K562 (cell line): ENCODE results near the gene CLNK. TPM values are rescaled to one million over a fixed set of nuclear protein-coding genes. Genes with fewer than 3 reads are reported as not detected.

Experiments
- ATAC-seq: fragments of 200-7000 bp; cut with Tn5 transposase; 3 replicates; pipeline ENCODE4 v1.9.1; 2020; ENCODE audit warnings: moderate library complexity
- BruUV-seq: library from RNA; stranded (reverse); fragments of 400-500 nt; replicated peaks from 2 replicates; lab custom pipeline; 2021; lab: Mats Ljungman, UMichigan
- CTCF ChIA-PET: fragments of 300-600 bp; formaldehyde crosslinking; extraction: SDS; loops from one replicate; lab custom pipeline; 2021; ENCODE audit warnings: low intra/inter-chr PET ratio; lab: Yijun Ruan, JAX
- POLR2A ChIA-PET: fragments of 300-600, 350-650 bp; sonication (Branson Sonifier 250); formaldehyde crosslinking; extraction: SDS; loops from one replicate; lab custom pipeline; 2021; ENCODE audit warnings: antibody characterized with exemption, inconsistent platforms; lab: Yijun Ruan, JAX
- DNase-seq, 4 experiments: peaks; one replicate each; pipeline versions ENCODE4 v3.0.0 to v3.0.0-alpha.2; 2011 to 2018; ENCODE audit warnings: low spot score in 3 of 4, mixed read lengths in 3 of 4; ENCODE audit errors: extremely low read depth in 1 of 4
- FAIRE-seq: peaks from 2 replicates; lab custom pipeline; 2011; peaks lifted over from hg19 to GRCh38; lab: Jason Lieb, UNC
- H2AFZ ChIP-seq: 2 replicates; pipeline ENCODE4 v1.6.0; 2011; ENCODE audit warnings: low read depth, low read length, control low read depth, inconsistent platforms
- H3K27ac ChIP-seq: fragments of 200-600 bp; 3 replicates; pipeline ENCODE4 v1.8.0; 2011; ENCODE audit warnings: low read depth, mild to moderate bottlenecking, control low read depth, inconsistent platforms, low read length, moderate library complexity, mixed read lengths; ENCODE audit errors: extremely low read depth
- H3K27me3 ChIP-seq, 2 experiments: fragments of 300-600 bp in 1 of 2; 2 replicates in 1 of 2; 3 replicates in 1 of 2; pipeline versions ENCODE4 v1.6.0 to v1.8.0; 2011; ENCODE audit warnings: inconsistent platforms in 2 of 2, low read length in 2 of 2, mild to moderate bottlenecking in 1 of 2, mixed read lengths in 1 of 2, moderate library complexity in 1 of 2; ENCODE audit not compliant: control insufficient read depth in 2 of 2, insufficient read depth in 2 of 2
- H3K36me3 ChIP-seq: fragments of 300-600 bp; 3 replicates; pipeline ENCODE4 v1.8.0; 2011; ENCODE audit warnings: mild to moderate bottlenecking, low read length, inconsistent platforms; ENCODE audit not compliant: control insufficient read depth, insufficient read depth
- H3K4me1 ChIP-seq, 2 experiments: fragments of 200-600 bp in 1 of 2; replicated peaks in 1 of 2; 2 replicates in 1 of 2; 3 replicates in 1 of 2; pipeline versions ENCODE4 v1.5.1 to v1.8.0; 2011; ENCODE audit warnings: inconsistent platforms in 2 of 2, low read length in 2 of 2, mild to moderate bottlenecking in 1 of 2, mixed read lengths in 1 of 2, moderate library complexity in 1 of 2; ENCODE audit not compliant: control insufficient read depth in 2 of 2, insufficient read depth in 2 of 2
- H3K4me2 ChIP-seq: 2 replicates; pipeline ENCODE4 v1.6.1; 2011; ENCODE audit warnings: low read length, control low read depth, inconsistent platforms, mixed read lengths; ENCODE audit not compliant: insufficient read depth
- H3K4me3 ChIP-seq: fragments of 200-600 bp; sonication (generic), shearing (Covaris generic); 2 replicates; pipeline ENCODE4 v1.5.1; 2016; ENCODE audit warnings: control low read depth, inconsistent platforms
- H3K79me2 ChIP-seq: fragments of 200-600 bp; 3 replicates; pipeline ENCODE4 v1.8.0; 2011; ENCODE audit warnings: low read length, inconsistent platforms; ENCODE audit not compliant: control insufficient read depth, insufficient read depth
- H3K9ac ChIP-seq, 2 experiments: 2 replicates each; pipeline versions ENCODE4 v1.6.0 to v1.6.1; 2011; ENCODE audit warnings: low read depth in 2 of 2, low read length in 2 of 2, control low read depth in 1 of 2, inconsistent platforms in 1 of 2, mild to moderate bottlenecking in 1 of 2, mixed read lengths in 1 of 2; ENCODE audit not compliant: insufficient read depth in 1 of 2
- H3K9me1 ChIP-seq: one replicate; pipeline ENCODE4 v1.6.0; 2011; ENCODE audit warnings: inconsistent platforms, mild to moderate bottlenecking, low read length, moderate library complexity; ENCODE audit not compliant: control insufficient read depth, insufficient read depth
- H3K9me3 ChIP-seq: replicated peaks from 2 replicates; pipeline ENCODE4 v1.5.1; 2011; ENCODE audit warnings: low read depth, low read length, inconsistent platforms; ENCODE audit not compliant: control insufficient read depth, insufficient read depth
- H4K20me1 ChIP-seq: replicated peaks from 2 replicates; pipeline ENCODE4 v1.6.1; 2011; ENCODE audit warnings: low read length, inconsistent platforms, mixed read lengths; ENCODE audit not compliant: control insufficient read depth, insufficient read depth
- C11orf30 ChIP-seq: fragments of 450-650 bp; IDR thresholded peaks from 2 replicates; pipeline ENCODE4 v1.6.1; 2016; ENCODE audit warnings: low read depth, mild to moderate bottlenecking
- KLF16 ChIP-seq: IDR thresholded peaks from 2 replicates; pipeline ENCODE4 v1.6.1; 2016; ENCODE audit warnings: antibody characterized with exemption
- MAFF ChIP-seq: IDR thresholded peaks from 2 replicates; pipeline ENCODE4 v1.6.1; 2012; ENCODE audit warnings: low read length, improper control_type of control experiment
- MAFG ChIP-seq: fragments of 450-650 bp; conservative IDR thresholded peaks from 2 replicates; pipeline ENCODE4 v1.6.1; 2016; ENCODE audit warnings: missing genetic modification characterization, missing compliant biosample characterization
- MAFK ChIP-seq: IDR thresholded peaks from 2 replicates; pipeline ENCODE4 v1.6.1; 2011; ENCODE audit warnings: low read length, improper control_type of control experiment
- MIER1 ChIP-seq: fragments of 450-650 bp; IDR thresholded peaks from 2 replicates; pipeline ENCODE4 v1.6.1; 2016; ENCODE audit warnings: antibody characterized with exemption, mild to moderate bottlenecking, low read depth
- NFIX ChIP-seq: fragments of 250-450 bp; sonication (Bioruptor Pico); IDR thresholded peaks from 2 replicates; pipeline ENCODE4 v1.4.0; 2020; ENCODE audit warnings: low read depth, mild to moderate bottlenecking, moderate library complexity
- RNF2 ChIP-seq: sonication (generic); IDR thresholded peaks from 2 replicates; pipeline ENCODE4 v1.6.1; 2016
- SP2 ChIP-seq: IDR thresholded peaks from 2 replicates; pipeline ENCODE4 v1.6.1; 2011; ENCODE audit warnings: mild to moderate bottlenecking, low read depth, low read length, moderate library complexity; ENCODE audit not compliant: poor library complexity, severe bottlenecking; ENCODE audit errors: extremely low read depth
- TRIM25 ChIP-seq: fragments of 450-650 bp; IDR thresholded peaks from 2 replicates; pipeline ENCODE4 v1.7.0; 2016; ENCODE audit warnings: borderline replicate concordance
- ZNF232 ChIP-seq: sonication (generic); formaldehyde crosslinking; IDR thresholded peaks from 2 replicates; pipeline ENCODE4 v1.8.0; 2022; ENCODE audit warnings: mild to moderate bottlenecking, missing genetic modification reagents
- ZNF316 ChIP-seq: fragments of 450-650 bp; IDR thresholded peaks from 2 replicates; pipeline ENCODE4 v1.6.1; 2016
- ZNF354B ChIP-seq: fragments of 250-450 bp; sonication (Bioruptor Pico); IDR thresholded peaks from 2 replicates; pipeline ENCODE4 v1.4.0; 2020
- ZNF583 ChIP-seq: fragments of 250-450 bp; sonication (Bioruptor Pico); IDR thresholded peaks from 2 replicates; pipeline ENCODE4 v1.4.0; 2020
- WGBS: fragments of 100-300 bp; shearing (Covaris generic); methylation state at CpG from one replicate; pipeline ENCODE4 v1.1.6; 2016; ENCODE audit warnings: low coverage, mixed read lengths; ENCODE audit not compliant: insufficient coverage; ENCODE audit errors: missing lambda C conversion rate; 5-methylcytosine and 5-hydroxymethylcytosine counted together
- in situ Hi-C: fragments of 300-500 bp; cut with MboI; formaldehyde crosslinking; loops from 4 replicates; pipeline ENCODE4 v1.15.0; 2018; ENCODE audit warnings: inconsistent platforms, mixed read lengths
- intact Hi-C: fragments of 100-400 bp; cut with micrococcal nuclease; formaldehyde crosslinking; loops from 2 replicates; pipeline ENCODE4 v1.14.2; 2022
- polyA plus RNA-seq, 8 experiments: library from polyadenylated mRNA; depleted of rRNA in 4 of 8; stranded (reverse) in 5 of 8; unstranded in 3 of 8; fragments of >200 nt; fragmentation: Nextera tagmentation in 2 of 8; fragmentation: Illumina TruSeq in 1 of 8; extraction: Ambion mirVana in 2 of 8; extraction: Trizol in 1 of 8; gene quantifications; 2 replicates each; pipeline versions ENCODE4 v1.2.1 to v1.2.3, GENCODE V29; 2011 to 2014; ENCODE audit warnings: inconsistent platforms in 1 of 8, missing spikeins in 1 of 8
- total RNA-seq, 7 experiments: library from RNA; depleted of rRNA in 6 of 7; stranded (reverse); fragments of >200 nt in 6 of 7; fragmentation: Illumina TruSeq in 2 of 7; extraction: Trizol in 2 of 7; gene quantifications; 2 replicates each; pipeline versions ENCODE4 v1.2.1 to v1.2.3, GENCODE V29; 2011 to 2021; ENCODE audit warnings: low replicate concordance in 1 of 7

Gene CLNK
- total and polyA plus RNA-seq, 9 of the 15 experiments (the other 6 are each of a cell fraction or from before 2014, with no cell fraction given): not detected

- TF ChIP-seq C11orf30 (peak; percentile 67), KLF16 (no peak), ZNF354B (no peak), ZNF232 (CRISPR knock-in tag) (no peak), MAFG (tag) (peak; percentile 85), MAFK (peak; percentile 94), RNF2 (no peak), SP2 (no peak), MAFF (peak; percentile 90), ZNF316 (peak; percentile 86)
- CTCF ChIA-PET: no interaction called here
- no peaks in the 10 kb centered on the region for H3K27me3 ChIP-seq
- H3K9me3 ChIP-seq: no peaks in the 10 kb centered on the region
- in situ Hi-C loops: no loop called here
- ATAC-seq (no peak), FAIRE-seq (no peak), DNase-seq (no peak)
- no peak overlapping the region for H3K9ac ChIP-seq
- H3K36me3 ChIP-seq: no peaks in the 10 kb centered on the region
- WGBS: 0% methylated on average over 3 of the region's 3 CpGs
- no peaks in the 10 kb centered on the region for H4K20me1 ChIP-seq
- POLR2A ChIA-PET: no interaction called here
- H3K27ac ChIP-seq: no peak overlapping the region
- no peaks in the 10 kb centered on the region for H3K9me1 ChIP-seq
- intact Hi-C loops: no loop called here
- H3K79me2 ChIP-seq: no peaks in the 10 kb centered on the region
- H2AFZ ChIP-seq: no peak overlapping the region
- H3K4me1 ChIP-seq: no peaks in the 10 kb centered on the region
- no TSS peak for BruUV-seq
- H3K4me2 ChIP-seq: no peak overlapping the region
- no peak overlapping the region for H3K4me3 ChIP-seq
Observed at GRCh38 chr4:10672379-10672778, 12.2 kb downstream of the CLNK start.

- no peaks in the 10 kb centered on the region for H3K9me1 ChIP-seq
- in situ Hi-C loops: no loop called here
- WGBS: 0% methylated on average over 8 of the region's 8 CpGs
- no peaks in the 10 kb centered on the region for H3K4me1 ChIP-seq
- no peaks in the 10 kb centered on the region for H3K36me3 ChIP-seq
- no peak overlapping the region for H3K9ac ChIP-seq
- H3K27me3 ChIP-seq: no peaks in the 10 kb centered on the region
- no peak overlapping the region for H2AFZ ChIP-seq
- H3K79me2 ChIP-seq: no peaks in the 10 kb centered on the region
- H3K4me3 ChIP-seq: no peak overlapping the region
- CTCF ChIA-PET: no interaction called here
- no peak overlapping the region; the same call in 1 of the 2 replicates for H3K4me2 ChIP-seq
- no TSS peak for BruUV-seq
- H3K27ac ChIP-seq: no peak overlapping the region
- POLR2A ChIA-PET: interaction anchor here (0.8 kb wide), 1 partner anchor 12 kb away, joined by 3 read pairs; no protein-coding TSS in a partner anchor
- FAIRE-seq (no peak), DNase-seq (no peak), ATAC-seq (no peak)
- H3K9me3 ChIP-seq: no peaks in the 10 kb centered on the region
- H4K20me1 ChIP-seq: no peaks in the 10 kb centered on the region
- intact Hi-C loops: no loop called here
- TF ChIP-seq TRIM25: no peak
- no peak for TF ChIP-seq MIER1
- TF ChIP-seq NFIX (CRISPR knock-in tag): no peak
- no peak for TF ChIP-seq ZNF583 (CRISPR knock-in tag)
Observed at GRCh38 chr4:10671799-10672198, 12.8 kb downstream of the CLNK start.
